Muscle of arm (tissue), 12 donors: ENCODE data around the gene PIP4K2B. TPM values are rescaled to one million over a fixed set of nuclear protein-coding genes. Genes with fewer than 3 reads are reported as not detected.
"Not testable (repeated sequence)": the region's sequence is repeated elsewhere in the genome, so short reads cannot be mapped to it uniquely, and the experiment has no call there.

ENCODE experiments used
- DNase-seq: peaks from one replicate; pipeline ENCODE4 v3.0.0-alpha.2; 2013
- polyA plus RNA-seq, 12 donors: library from polyadenylated mRNA; unstranded; fragments of 120-200 nt; gene quantifications; one replicate each; pipeline ENCODE4 v1.2.1, GENCODE V29; 2013; ENCODE audit not compliant: insufficient read length in 12 of 12

The PIP4K2B gene
- polyA plus RNA-seq, 12 donors = 56.2 to 96.9 (median 72.1) TPM

DNA sequence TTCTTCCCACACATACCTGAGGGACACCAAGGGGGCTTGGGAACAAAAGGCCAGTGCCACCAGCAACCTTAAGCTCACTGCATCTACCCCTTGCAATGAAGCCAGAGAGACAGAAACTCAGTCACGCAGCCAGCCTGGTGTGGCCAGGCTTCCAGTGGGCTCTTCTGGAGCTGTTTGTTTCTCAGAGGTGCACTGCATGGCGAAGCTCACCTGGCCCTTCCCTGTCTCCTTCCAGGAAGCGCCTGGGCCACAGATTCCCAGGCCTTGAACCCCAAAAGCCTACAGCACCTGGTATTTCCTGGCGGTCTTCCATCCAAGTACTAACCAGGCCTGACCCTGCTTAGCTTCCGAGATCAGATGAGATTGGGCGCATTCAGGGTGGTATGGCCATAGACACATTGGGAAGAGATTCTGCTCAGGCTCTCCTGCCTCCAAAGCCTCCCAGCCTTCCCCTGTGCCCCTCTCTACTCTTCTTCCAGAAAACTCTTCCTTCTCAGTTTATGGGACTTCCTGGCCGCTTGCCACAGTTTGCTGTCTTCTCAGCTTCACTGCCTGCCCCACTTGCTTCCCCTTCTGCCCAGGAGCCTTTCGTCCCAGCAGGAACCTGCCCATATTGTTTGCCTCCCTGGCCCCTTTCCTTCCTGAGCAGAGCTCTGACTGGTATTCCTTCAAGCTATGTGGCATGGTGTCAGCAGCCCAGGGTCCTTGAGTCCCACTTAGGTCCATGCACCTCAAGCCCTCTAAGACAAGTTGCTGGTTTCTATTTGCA, 67.6 kb downstream of the PIP4K2B start:
- no peak for DNase-seq

DNA sequence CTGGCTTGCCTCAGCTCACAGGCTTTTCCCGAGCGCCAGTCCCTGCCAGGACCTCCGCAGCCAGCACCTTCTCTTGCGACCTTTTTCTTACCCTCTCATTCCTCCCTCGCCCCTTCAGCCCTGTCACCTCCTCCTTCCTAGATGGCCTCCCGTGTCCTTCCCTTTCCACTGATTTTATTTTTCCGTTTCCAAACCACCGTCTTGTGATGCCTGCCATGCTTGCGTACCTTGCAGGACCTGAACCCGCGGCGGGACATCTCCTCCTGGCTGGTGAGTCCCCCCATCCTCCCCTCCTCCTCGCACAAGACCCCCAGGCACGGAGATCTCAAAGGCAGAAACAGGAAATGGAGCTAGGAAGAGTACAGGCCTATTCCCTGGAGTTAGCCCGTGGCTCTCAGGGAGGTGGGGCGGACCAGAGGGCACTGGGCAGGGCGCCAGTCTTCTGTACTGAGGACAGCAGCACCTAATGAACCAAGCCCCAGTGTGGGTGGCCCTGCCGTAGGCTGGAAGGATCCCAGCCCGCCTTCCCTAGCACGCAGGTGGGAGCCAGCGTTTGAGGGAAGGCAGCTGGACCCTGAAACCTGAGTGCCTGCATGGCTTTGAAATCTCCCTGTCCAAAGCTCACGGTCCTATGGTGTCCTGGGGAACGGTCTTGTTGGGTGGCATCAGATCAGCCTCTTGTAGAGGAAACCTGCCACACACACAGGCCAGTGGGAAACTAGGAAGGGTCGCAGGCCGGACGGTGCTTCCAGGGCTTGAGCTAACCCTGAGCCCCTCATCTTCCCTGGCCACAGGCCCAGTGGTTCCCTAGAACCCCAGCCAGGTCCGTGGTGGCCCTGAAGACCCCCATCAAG, 68.6 kb downstream of the PIP4K2B start:
- no peak for DNase-seq

DNA sequence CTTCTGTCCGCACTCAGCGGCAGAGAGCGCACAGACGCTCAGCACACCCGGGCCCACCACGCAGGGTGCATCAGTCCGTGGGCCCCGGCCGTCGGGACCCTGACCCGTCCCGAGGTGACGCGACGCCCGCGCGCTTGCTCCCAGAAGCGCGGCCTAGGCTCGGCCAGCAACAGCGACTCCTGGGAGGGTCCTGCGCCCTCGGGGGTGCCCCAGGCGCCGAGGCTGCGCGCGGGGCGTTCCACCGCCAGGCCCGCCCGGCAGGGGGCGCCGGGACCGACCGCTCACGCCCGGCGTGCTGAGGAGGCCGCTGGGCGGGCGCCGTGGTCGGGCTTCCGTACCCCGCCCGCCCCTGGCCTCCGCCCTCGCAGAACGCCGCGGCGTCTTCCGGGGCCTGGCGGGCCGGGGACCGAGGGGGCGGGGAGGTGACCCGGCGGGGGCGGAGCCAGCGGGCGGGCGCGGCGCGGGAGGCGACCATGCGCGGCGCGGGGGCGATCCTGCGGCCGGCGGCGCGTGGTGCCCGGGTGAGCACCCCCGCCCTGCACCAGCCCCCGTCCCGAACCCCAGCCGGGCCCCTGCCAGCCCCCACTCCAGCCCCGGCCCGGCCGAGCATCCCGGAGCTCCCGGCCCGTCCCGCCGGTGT, 69.3 kb downstream of the PIP4K2B start, which contains the start of gene CISD3:
Gene CISD3, plus strand, starts transcription at position 456 of the 640 bp plus-strand sequence. Its CDS starts 18 bp downstream, at position 474.
- DNase-seq = peak; percentile 78

DNA sequence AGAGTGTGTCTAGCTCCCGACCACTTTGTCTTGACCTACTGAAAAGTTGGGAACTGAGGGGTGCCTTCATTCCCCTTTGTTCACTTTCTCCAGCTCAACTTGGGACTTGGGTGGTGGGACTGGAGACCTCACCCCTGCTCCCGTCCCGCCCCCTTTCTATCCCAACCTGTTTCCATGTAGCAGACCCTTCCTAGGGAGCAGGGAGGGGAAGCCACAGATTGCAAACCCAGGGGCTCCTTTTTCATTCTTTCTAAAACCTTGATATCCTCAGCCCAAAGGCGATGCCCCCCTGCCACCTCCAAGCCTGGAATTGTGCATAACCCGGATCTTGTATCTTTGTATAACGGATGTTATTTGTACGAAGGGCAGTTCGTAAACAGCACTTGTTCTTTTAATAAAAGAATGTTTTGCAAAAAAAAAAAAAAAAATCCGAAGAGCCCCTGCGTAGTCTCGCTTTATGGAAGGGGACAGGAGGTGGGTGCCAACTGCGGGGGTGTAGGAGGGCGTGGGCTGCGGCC, 69.9 kb downstream of the PIP4K2B start:
- DNase-seq = no peak

DNA sequence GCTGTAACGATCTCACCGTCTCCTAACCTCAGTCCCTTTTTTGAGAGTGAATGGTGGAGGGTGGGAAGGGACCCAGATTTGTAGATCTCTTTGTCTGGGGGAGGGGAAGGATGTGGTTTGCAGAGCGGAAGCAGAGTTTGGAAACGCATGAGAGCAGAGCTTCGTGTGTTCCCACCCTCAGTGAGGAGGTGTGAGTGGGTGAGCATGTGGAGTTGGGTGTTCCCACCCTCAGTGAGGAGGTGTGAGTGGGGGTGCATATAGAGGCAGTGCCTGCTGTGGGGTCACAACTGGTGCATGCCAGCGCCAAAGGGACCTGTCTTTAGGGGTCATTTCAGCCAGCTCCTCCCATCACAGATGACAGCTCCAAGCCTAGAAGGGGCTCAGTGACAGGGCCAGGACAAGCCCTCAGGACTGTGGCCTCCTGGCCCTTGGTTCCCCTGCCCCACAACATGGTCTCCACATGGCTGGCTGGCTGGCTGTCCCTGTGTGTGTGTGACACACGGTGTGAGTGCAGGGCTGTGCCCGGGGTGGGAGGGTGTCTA, 71.0 kb downstream of the PIP4K2B start:
- no peak for DNase-seq

DNA sequence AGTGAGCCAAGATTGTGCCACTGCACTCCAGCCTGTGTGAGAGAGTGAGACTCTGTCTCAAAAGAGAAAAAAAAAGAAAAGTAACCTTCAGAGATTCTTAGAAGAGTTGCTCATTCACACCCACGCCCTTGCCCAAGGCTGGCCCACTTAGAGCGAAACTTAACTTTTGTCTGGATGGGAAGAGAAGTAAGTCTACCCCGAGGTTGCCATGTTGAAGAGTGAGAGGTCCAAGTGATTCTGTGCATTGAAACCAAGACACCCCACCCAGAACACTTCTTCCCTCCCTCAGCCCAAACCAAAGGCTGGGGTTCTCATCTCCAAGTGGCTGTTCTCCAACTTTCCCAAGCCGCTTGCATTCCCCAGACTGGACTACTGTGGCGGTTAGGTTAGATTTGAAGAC, 71.6 kb downstream of the PIP4K2B start:
- DNase-seq = no peak

DNA sequence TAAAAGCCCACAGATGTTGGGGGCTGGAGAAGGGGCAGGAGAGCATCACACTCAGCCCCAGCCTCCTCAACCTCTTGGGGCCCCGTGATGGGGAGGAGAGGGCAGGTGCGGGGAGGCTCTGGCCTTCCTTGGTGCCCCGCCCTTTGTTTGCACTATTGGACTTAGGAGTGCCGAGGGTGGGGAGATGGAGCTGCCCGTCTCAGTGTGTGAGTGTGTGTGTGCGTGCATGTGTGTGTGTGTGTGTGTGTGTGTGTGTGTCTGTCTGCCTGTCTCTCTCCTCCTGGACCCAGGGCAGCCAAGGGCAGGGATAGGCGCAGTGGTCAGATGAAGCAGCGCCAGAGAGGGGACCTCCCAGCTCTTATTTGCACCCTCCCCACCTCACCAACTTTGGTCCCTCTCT, 73.2 kb downstream of the PIP4K2B start:
- not testable (repeated sequence) for DNase-seq

DNA sequence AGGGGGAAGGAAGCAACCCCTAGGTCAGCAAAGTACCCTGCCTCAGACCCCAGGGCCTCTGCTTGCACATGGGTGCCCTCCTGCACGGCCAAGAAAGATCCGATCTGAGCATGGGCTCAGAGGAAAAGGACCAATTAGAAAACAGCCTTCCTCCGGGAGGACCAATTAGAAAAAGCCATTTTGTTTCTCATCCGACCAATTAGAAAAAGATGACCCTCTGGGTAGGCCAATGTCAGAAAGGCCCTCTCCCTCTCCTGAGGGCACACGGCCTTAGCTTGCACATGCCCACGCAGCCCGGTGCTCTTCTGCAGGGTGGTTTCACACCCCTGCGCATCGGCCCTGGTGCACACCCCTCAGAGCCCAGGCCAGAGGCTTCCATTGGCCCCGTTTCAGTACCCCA, 74.3 kb downstream of the PIP4K2B start:
- DNase-seq = no peak

DNA sequence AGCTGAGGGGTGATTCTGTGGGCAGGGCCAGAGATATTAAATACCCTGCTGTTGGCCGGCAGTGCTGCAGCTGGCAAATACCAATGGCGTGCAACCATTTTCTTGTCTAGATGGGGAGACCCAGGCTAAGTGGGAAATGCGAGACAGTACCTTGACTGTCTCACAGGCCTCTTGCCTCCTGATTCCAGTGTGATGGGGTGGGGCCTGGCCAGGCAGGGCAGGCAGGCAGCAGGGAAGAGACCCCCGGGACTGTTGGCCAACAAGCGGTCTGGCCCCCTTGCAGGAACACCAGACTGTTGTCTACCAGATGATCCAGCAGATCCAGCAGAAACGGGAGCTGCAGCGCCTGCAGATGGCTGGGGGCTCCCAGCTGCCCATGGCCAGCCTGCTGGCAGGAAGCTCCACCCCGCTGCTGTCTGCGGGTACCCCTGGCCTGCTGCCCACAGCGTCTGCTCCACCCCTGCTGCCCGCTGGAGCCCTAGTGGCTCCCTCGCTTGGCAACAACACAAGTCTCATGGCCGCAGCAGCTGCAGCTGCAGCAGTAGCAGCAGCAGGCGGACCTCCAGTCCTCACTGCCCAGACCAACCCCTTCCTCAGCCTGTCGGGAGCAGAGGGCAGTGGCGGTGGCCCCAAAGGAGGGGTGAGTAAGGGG, 74.9 kb downstream of the PIP4K2B start:
- DNase-seq = no peak

DNA sequence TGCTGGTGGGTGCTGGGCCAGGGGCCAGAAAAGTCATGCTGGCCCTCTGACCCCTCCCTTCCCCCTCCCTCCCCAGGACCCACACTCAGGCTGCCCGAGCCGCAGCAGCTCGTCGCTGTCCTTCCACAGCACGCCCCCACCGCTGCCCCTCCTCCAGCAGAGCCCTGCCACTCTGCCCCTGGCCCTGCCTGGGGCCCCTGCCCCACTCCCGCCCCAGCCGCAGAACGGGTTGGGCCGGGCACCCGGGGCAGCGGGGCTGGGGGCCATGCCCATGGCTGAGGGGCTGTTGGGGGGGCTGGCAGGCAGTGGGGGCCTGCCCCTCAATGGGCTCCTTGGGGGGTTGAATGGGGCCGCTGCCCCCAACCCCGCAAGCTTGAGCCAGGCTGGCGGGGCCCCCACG, 77.6 kb downstream of the PIP4K2B start:
- DNase-seq = no peak

DNA sequence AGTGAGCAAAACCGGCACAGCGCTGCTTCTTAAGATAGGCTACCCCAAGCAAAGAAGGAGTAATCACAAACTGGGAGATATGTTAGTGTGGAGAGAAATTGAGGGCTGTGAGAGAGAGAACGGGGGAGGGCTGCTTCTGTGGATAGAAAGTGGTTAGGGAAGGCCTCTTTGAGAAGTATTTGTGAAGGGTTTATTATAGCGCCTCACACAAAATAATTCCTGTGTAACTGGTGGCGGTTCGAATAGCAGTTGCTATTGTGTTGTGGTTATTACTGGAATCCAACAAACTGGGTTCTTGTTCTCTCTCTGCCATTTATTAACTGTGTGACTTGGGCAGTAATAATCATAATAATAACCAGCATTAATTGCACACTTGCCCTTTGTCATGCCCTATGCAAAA, 78.4 kb downstream of the PIP4K2B start:
- no peak for DNase-seq

DNA sequence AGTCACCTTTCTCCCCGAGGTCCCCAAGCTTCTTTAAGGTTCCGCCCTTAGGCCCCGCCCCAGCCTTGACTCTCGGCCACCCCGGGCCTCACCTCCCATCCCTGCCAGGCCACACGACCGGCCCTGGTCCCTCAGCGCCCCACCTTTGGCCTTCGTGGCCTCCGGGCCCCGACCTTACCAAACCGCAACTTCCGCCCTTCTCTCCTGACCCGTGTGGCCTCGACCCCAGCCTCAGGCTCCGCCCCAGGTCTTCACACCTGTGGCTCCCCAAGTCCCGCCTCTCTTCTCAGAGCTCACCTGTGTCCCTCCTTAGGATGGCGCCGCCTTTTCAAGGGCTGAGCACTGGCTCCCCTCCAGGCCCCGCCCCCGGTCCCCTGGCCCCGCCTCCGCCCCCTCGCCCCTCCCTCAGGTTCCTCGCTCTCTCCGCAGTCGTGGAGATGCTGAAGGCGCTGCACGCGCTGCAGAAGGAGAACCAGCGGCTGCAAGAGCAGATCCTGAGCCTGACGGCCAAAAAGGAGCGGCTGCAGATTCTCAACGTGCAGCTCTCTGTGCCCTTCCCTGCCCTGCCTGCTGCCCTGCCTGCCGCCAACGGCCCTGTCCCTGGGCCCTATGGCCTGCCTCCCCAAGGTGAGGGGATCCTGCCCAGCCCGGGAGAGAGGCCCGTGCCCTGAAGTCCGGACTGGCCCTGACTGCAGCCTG, 79.3 kb downstream of the PIP4K2B start:
- no peak for DNase-seq

DNA sequence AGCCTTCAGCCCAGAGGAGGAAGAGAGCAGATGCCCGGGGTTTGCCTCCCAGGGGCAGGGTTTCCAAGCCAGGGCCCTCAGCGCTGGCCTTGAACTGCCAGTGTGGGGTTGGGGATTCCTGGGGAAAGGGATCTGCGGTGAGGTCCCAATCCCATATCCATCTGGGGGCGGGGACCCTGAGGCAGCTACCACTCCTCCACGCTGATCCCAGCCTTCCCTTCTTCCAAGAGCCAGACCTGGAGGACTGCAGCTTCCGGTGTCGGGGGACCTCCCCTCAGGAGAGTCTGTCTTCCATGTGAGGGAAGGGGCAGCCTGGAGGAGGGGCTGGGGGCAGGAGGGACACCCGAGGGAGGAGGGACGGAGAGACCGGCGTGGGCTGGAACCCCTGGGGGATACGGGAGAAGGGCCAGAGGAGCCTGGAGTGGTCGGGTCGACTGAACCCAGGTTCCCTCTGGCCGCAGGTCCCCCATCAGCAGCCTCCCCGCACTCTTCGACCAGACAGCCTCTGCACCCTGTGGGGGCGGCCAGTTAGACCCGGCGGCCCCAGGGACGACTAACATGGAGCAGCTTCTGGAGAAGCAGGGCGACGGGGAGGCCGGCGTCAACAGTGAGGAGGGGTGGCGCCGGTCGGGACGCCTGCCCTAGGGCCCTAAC, 79.9 kb downstream of the PIP4K2B start:
- no peak for DNase-seq

DNA sequence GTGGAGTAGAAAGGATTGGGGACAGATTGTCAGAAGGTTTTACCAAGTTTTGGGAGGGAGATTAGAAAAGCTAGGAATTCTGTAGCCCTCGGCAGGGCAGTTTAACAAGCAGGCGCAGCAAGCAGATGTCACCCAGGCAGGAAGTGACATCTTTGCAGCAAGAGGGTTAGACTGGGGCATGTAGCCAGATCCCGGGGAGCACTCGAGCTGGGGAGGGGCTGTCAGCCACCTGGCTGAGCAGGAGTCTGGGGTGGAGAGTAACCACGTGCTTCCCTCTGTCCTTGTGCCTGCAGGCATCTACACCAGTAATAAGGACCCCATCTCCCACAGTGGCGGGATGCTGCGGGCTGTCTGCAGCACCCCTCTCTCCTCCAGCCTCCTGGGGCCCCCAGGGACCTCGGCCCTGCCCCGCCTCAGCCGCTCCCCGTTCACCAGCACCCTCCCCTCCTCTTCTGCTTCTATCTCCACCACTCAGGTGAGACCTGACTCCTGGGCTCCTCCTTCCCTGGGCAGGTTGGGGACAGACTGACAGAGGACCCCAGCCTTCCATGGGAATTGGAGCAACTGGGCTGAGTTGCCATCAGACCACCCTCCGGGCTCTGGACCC, 82.1 kb downstream of the PIP4K2B start:
- no peak for DNase-seq

DNA sequence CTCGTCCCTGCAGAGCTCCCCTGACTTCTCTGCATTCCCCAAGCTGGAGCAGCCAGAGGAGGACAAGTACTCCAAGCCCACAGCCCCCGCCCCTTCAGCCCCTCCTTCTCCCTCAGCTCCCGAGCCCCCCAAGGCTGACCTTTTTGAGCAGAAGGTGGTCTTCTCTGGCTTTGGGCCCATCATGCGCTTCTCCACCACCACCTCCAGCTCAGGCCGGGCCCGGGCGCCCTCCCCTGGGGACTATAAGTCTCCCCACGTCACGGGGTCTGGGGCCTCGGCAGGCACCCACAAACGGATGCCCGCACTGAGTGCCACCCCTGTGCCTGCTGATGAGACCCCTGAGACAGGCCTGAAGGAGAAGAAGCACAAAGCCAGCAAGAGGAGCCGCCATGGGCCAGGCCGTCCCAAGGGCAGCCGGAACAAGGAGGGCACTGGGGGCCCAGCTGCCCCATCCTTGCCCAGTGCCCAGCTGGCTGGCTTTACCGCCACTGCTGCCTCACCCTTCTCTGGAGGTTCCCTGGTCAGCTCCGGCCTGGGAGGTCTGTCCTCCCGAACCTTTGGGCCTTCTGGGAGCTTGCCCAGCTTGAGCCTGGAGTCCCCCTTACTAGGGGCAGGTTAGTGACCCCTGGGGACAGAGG, 82.9 kb downstream of the PIP4K2B start:
- DNase-seq = no peak
